H1 (cell line): ENCODE measurements around the gene KRTAP4-12. TPM values are rescaled to one million over a fixed set of nuclear protein-coding genes. Genes with fewer than 3 reads are reported as not detected.
A peak's percentile ranks its signal among the peaks of the same experiment; 100 is the strongest.

Source experiments
- CTCF ChIA-PET: fragments of 300-600 bp; sonication (Branson Sonifier 250); formaldehyde crosslinking; loops from one replicate; lab custom pipeline; 2021; ENCODE audit not compliant: partially characterized antibody; lab: Charles Lee
- POLR2A ChIA-PET: fragments of 300-600 bp; sonication (Branson Sonifier 250); formaldehyde crosslinking; loops from one replicate; lab custom pipeline; 2021; ENCODE audit warnings: inconsistent platforms; ENCODE audit not compliant: partially characterized antibody; lab: Charles Lee
- DNase-seq, 2 experiments: peaks; one replicate each; pipeline versions ENCODE4 v3.0.0 to v3.0.0-alpha.2; 2010 to 2022; ENCODE audit warnings: low spot score in 2 of 2, low read depth in 1 of 2, mixed read lengths in 1 of 2
- FAIRE-seq: peaks from 2 replicates; lab custom pipeline; 2011; peaks lifted over from hg19 to GRCh38; lab: Jason Lieb, UNC
- H2AFZ ChIP-seq: 2 replicates; pipeline ENCODE4 v1.8.1; 2012; ENCODE audit warnings: low read length, inconsistent platforms
- H2AK5ac ChIP-seq: 2 replicates; pipeline ENCODE4 v1.6.1; 2013; ENCODE audit warnings: low read depth, low read length
- H2BK120ac ChIP-seq: replicated peaks from 2 replicates; pipeline ENCODE3; 2013; ENCODE audit warnings: low read depth, low read length, inconsistent platforms
- H2BK12ac ChIP-seq: 2 replicates; pipeline ENCODE4 v1.6.1; 2013; ENCODE audit warnings: low read depth, low read length
- H2BK15ac ChIP-seq: 2 replicates; pipeline ENCODE4 v1.6.1; 2013; ENCODE audit warnings: low read length
- H2BK20ac ChIP-seq: 2 replicates; pipeline ENCODE4 v1.6.1; 2013; ENCODE audit warnings: low read length
- H2BK5ac ChIP-seq: 2 replicates; pipeline ENCODE4 v1.6.1; 2013; ENCODE audit warnings: low read depth, low read length
- H3K14ac ChIP-seq: 2 replicates; pipeline ENCODE4 v1.6.1; 2013; ENCODE audit warnings: inconsistent platforms; ENCODE audit not compliant: insufficient read length
- H3K18ac ChIP-seq: 2 replicates; pipeline ENCODE4 v1.6.1; 2013; ENCODE audit warnings: low read length; ENCODE audit errors: extremely low read depth
- H3K23ac ChIP-seq: 2 replicates; pipeline ENCODE4 v1.6.1; 2013; ENCODE audit warnings: inconsistent platforms; ENCODE audit not compliant: insufficient read length
- H3K23me2 ChIP-seq: 2 replicates; pipeline ENCODE4 v1.6.1; 2013; ENCODE audit warnings: low read depth, low read length
- H3K27ac ChIP-seq: 2 replicates; pipeline ENCODE4 v1.6.1; 2011; ENCODE audit warnings: low read depth, low read length, inconsistent platforms
- H3K27me3 ChIP-seq, 4 experiments: replicated peaks in 1 of 4; 1 replicate in 1 of 4; 2 replicates in 3 of 4; pipeline versions ENCODE4 v1.6.1 to v1.8.1; 2011 to 2013; ENCODE audit warnings: low read length in 3 of 4, mild to moderate bottlenecking in 3 of 4, inconsistent platforms in 2 of 4, mixed read lengths in 2 of 4, moderate library complexity in 1 of 4; ENCODE audit not compliant: control insufficient read depth in 3 of 4, insufficient read depth in 3 of 4; ENCODE audit errors: extremely low read depth in 1 of 4
- H3K36me3 ChIP-seq, 4 experiments: 2 replicates each; pipeline versions ENCODE4 v1.6.1 to v1.8.1; 2011 to 2013; ENCODE audit warnings: mild to moderate bottlenecking in 4 of 4, low read length in 3 of 4, moderate library complexity in 2 of 4, control low read depth in 1 of 4, inconsistent platforms in 1 of 4; ENCODE audit not compliant: insufficient read depth in 4 of 4, control insufficient read depth in 2 of 4
- H3K4ac ChIP-seq: replicated peaks from 2 replicates; pipeline ENCODE3; 2013; ENCODE audit warnings: low read length, low read depth, mixed read lengths, inconsistent platforms; ENCODE audit not compliant: insufficient read length
- H3K4me1 ChIP-seq, 4 experiments: replicated peaks in 1 of 4; 1 replicate in 1 of 4; 2 replicates in 3 of 4; pipeline versions ENCODE4 v1.6.1 to v1.8.1; 2011 to 2013; ENCODE audit warnings: low read length in 3 of 4, inconsistent platforms in 2 of 4, mixed read lengths in 1 of 4; ENCODE audit not compliant: insufficient read depth in 4 of 4, control insufficient read depth in 3 of 4
- H3K4me2 ChIP-seq, 2 experiments: 2 replicates each; pipeline versions ENCODE4 v1.6.1 to v1.8.1; 2011 to 2013; ENCODE audit warnings: low read depth in 2 of 2, low read length in 2 of 2, control low read depth in 1 of 2, inconsistent platforms in 1 of 2, mild to moderate bottlenecking in 1 of 2; ENCODE audit not compliant: insufficient read depth in 1 of 2
- H3K4me3 ChIP-seq, 4 experiments: fragments of 200-600, 300-600 bp in 1 of 4; sonication (generic), shearing (Covaris generic), sonication (Bioruptor Twin) in 1 of 4; 2 replicates each; pipeline versions ENCODE4 v1.5.1 to v1.8.1; 2011 to 2016; ENCODE audit warnings: low read length in 4 of 4, low read depth in 3 of 4, control low read depth in 2 of 4, inconsistent platforms in 2 of 4, mild to moderate bottlenecking in 2 of 4, mixed read lengths in 1 of 4, moderate library complexity in 1 of 4; ENCODE audit not compliant: insufficient read depth in 2 of 4; ENCODE audit errors: extremely low read depth in 1 of 4
- H3K56ac ChIP-seq: replicated peaks from 2 replicates; pipeline ENCODE3; 2013; ENCODE audit warnings: low read depth, mild to moderate bottlenecking, mixed read lengths, low read length, inconsistent platforms; ENCODE audit not compliant: insufficient read length
- H3K79me1 ChIP-seq: 2 replicates; pipeline ENCODE4 v1.6.1; 2013; ENCODE audit warnings: low read depth, low read length, control low read depth
- H3K79me2 ChIP-seq, 2 experiments: 2 replicates each; pipeline versions ENCODE4 v1.6.1 to v1.8.1; 2012 to 2013; ENCODE audit warnings: low read length in 2 of 2, mild to moderate bottlenecking in 2 of 2, inconsistent platforms in 1 of 2; ENCODE audit not compliant: insufficient read depth in 2 of 2, control insufficient read depth in 1 of 2
- H3K9ac ChIP-seq, 4 experiments: replicated peaks in 1 of 4; 1 replicate in 1 of 4; 2 replicates in 3 of 4; pipeline versions ENCODE4 v1.6.1 to v1.8.1; 2011 to 2013; ENCODE audit warnings: low read depth in 3 of 4, low read length in 3 of 4, control low read depth in 2 of 4, mild to moderate bottlenecking in 2 of 4, moderate library complexity in 2 of 4, inconsistent platforms in 1 of 4; ENCODE audit errors: extremely low read depth in 1 of 4
- H3K9me3 ChIP-seq, 2 experiments: 2 replicates each; pipeline versions ENCODE4 v1.6.1 to v1.8.1; 2012 to 2013; ENCODE audit warnings: mild to moderate bottlenecking in 2 of 2, moderate library complexity in 2 of 2, control low read depth in 1 of 2, inconsistent platforms in 1 of 2, low read depth in 1 of 2, low read length in 1 of 2, mixed read lengths in 1 of 2; ENCODE audit not compliant: insufficient read depth in 2 of 2
- H4K20me1 ChIP-seq, 2 experiments: replicated peaks in 1 of 2; 2 replicates each; pipeline versions ENCODE3 to v1.8.1; 2011 to 2013; ENCODE audit warnings: inconsistent platforms in 2 of 2, low read length in 2 of 2, mild to moderate bottlenecking in 1 of 2; ENCODE audit not compliant: insufficient read depth in 2 of 2, control insufficient read depth in 1 of 2
- H4K5ac ChIP-seq: 2 replicates; pipeline ENCODE4 v1.6.1; 2013; ENCODE audit warnings: low read length, low read depth, mixed read lengths, inconsistent platforms; ENCODE audit not compliant: insufficient read length
- H4K8ac ChIP-seq: 2 replicates; pipeline ENCODE4 v1.8.0; 2013; ENCODE audit warnings: mild to moderate bottlenecking, moderate library complexity, low read length, inconsistent platforms; ENCODE audit not compliant: insufficient read depth; ENCODE audit errors: extremely low read depth
- H4K91ac ChIP-seq: replicated peaks from 2 replicates; pipeline ENCODE3; 2013; ENCODE audit warnings: low read length, mixed read lengths, inconsistent platforms; ENCODE audit not compliant: insufficient read length
- ASH2L ChIP-seq: fragments of 200-600, 300-600 bp; sonication (generic); IDR thresholded peaks from one replicate; pipeline ENCODE4 v1.7.1; 2017; ENCODE audit warnings: low read length
- BACH1 ChIP-seq: IDR thresholded peaks from 2 replicates; pipeline ENCODE4 v1.6.1; 2012; ENCODE audit warnings: low read length, improper control_type of control experiment
- BCL11A ChIP-seq, 2 experiments: IDR thresholded peaks; one replicate each; pipeline ENCODE4 v1.6.1; 2011; ENCODE audit warnings: low read depth in 2 of 2, low read length in 2 of 2, mild to moderate bottlenecking in 2 of 2
- CHD2 ChIP-seq: IDR thresholded peaks from 2 replicates; pipeline ENCODE4 v1.6.1; 2012; ENCODE audit warnings: low read length, improper control_type of control experiment
- CREB1 ChIP-seq: IDR thresholded peaks from 2 replicates; pipeline ENCODE4 v1.6.1; 2012; ENCODE audit warnings: inconsistent platforms
- EP300 ChIP-seq, 2 experiments: IDR thresholded peaks; 1 replicate in 1 of 2; 2 replicates in 1 of 2; pipeline ENCODE4 v1.6.1; 2011 to 2012; ENCODE audit warnings: low read depth in 2 of 2, low read length in 2 of 2, mild to moderate bottlenecking in 2 of 2, borderline replicate concordance in 1 of 2, inconsistent platforms in 1 of 2, moderate library complexity in 1 of 2
- HDAC6 ChIP-seq: IDR thresholded peaks from one replicate; pipeline ENCODE4 v1.7.1; 2012; ENCODE audit warnings: low read depth, mild to moderate bottlenecking, inconsistent platforms, low read length, moderate library complexity
- KDM5A ChIP-seq: fragments of 200-600 bp; IDR thresholded peaks from 2 replicates; pipeline ENCODE4 v1.7.1; 2012; ENCODE audit warnings: mild to moderate bottlenecking, low read length, inconsistent platforms, mixed read lengths
- RBBP5 ChIP-seq: IDR thresholded peaks from 2 replicates; pipeline ENCODE4 v1.7.1; 2012; ENCODE audit warnings: low read depth, mild to moderate bottlenecking, inconsistent platforms, low read length, moderate library complexity, borderline replicate concordance
- SRF ChIP-seq: IDR thresholded peaks from 2 replicates; pipeline ENCODE4 v1.6.1; 2011; ENCODE audit warnings: mild to moderate bottlenecking, low read depth, low read length, moderate library complexity
- SUZ12 ChIP-seq: fragments of 200-600 bp; sonication (generic); IDR thresholded peaks from 2 replicates; pipeline ENCODE4 v1.6.1; 2012; ENCODE audit warnings: mild to moderate bottlenecking, inconsistent platforms, low read length, moderate library complexity, mixed read lengths
- TAF7 ChIP-seq: optimal IDR thresholded peaks from 2 replicates; pipeline ENCODE3; 2011; ENCODE audit warnings: low read depth, mild to moderate bottlenecking, inconsistent platforms, low read length, moderate library complexity, borderline replicate concordance
- TBP ChIP-seq: IDR thresholded peaks from 2 replicates; pipeline ENCODE4 v1.6.1; 2011; ENCODE audit warnings: low read depth, low read length, improper control_type of control experiment
- WGBS, 2 experiments: shearing (Covaris generic) in 1 of 2; methylation state at CpG; one replicate each; pipeline versions ENCODE4 v1.1.6 to v1.1.7; 2013 to 2015; ENCODE audit warnings: low lambda C conversion rate in 2 of 2, mixed read lengths in 2 of 2, inconsistent platforms in 1 of 2, low coverage in 1 of 2, missing lambda C conversion rate in 1 of 2; ENCODE audit not compliant: insufficient replicate concordance in 2 of 2, insufficient coverage in 1 of 2, insufficient read length in 1 of 2; ENCODE audit errors: extremely low coverage in 1 of 2, missing lambda C conversion rate in 1 of 2; 5-methylcytosine and 5-hydroxymethylcytosine counted together
- polyA plus RNA-seq, 7 experiments: library from polyadenylated mRNA; depleted of rRNA in 3 of 7; stranded (reverse) in 5 of 7; unstranded in 2 of 7; fragments of >200 nt in 5 of 7; fragments of 200-250 nt in 2 of 7; gene quantifications; 1 replicate in 5 of 7; 2 replicates in 1 of 7; 4 replicates in 1 of 7; pipeline versions ENCODE4 v1.2.1 to v1.2.3, GENCODE V29; 2011 to 2013; ENCODE audit warnings: missing spikeins in 2 of 7, mixed read lengths in 2 of 7
- total RNA-seq: library from RNA; stranded (reverse); fragmentation: NEBNext Ultra II Directional; extraction: Animal tissue kit (Norgen Biotek cat#: 25700); gene quantifications from 2 replicates; pipeline ENCODE4 v1.2.1, GENCODE V29; 2021
- TF ChIP-seq, protein P1 (sequence below): IDR thresholded peaks from 2 replicates; pipeline ENCODE4 v1.6.1; 2012; ENCODE audit warnings: inconsistent platforms

Gene KRTAP4-12
- total and polyA plus RNA-seq, 2 of the 8 experiments (the other 6 are each of a cell fraction or from before 2014, with no cell fraction given): not detected

DNA sequence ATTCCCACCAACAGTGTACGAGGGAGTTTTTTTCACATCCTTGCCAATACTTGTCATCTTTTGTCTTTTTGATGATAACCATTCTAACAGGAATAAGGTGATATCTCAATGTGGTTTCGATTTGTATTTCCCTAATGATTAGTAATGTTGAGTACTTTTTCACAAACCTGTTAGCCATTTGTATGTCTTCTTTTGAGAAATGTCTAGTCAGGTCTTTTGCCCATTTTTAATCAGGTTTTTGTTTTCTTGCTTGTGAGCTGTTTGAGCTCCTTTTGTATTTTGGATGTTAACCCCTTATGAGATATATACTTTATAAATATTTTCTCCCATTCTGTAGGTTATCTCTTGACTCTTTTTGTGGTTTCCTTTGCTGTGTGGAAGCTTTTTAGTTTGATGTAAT, 27.5 kb upstream of the KRTAP4-12 start:
- Histone ChIP-seq H3K79me2 (no peaks in the 10 kb centered on the region), H4K8ac (no peak overlapping the region), H3K23ac (no peak overlapping the region), H2BK120ac (no peak overlapping the region), H3K4ac (no peak overlapping the region), H3K9me3 (no peaks in the 10 kb centered on the region), H4K20me1 (no peaks in the 10 kb centered on the region), H3K4me3 (no peak overlapping the region), H2AFZ (no peak overlapping the region), H2BK5ac (no peak overlapping the region), H2BK20ac (no peak overlapping the region), H3K36me3 (no peaks in the 10 kb centered on the region), H4K5ac (no peak overlapping the region), H3K27ac (no peak overlapping the region), H3K4me1 (no peaks in the 10 kb centered on the region), H3K4me2 (no peak overlapping the region), H2AK5ac (no peak overlapping the region), H2BK15ac (no peak overlapping the region), H3K18ac (no peak overlapping the region), H3K14ac (no peak overlapping the region), H4K91ac (no peak overlapping the region), H3K23me2 (peaks cover 2% of the 10 kb centered on the region; the same call in 1 of the 2 replicates), H3K27me3 (no peaks in the 10 kb centered on the region), H2BK12ac (no peak overlapping the region), H3K56ac (no peak overlapping the region), H3K79me1 (no peaks in the 10 kb centered on the region), H3K9ac (no peak overlapping the region)
- FAIRE-seq: peak; percentile 7
- ChIA-PET CTCF (no interaction called here), POLR2A (no interaction called here)
- WGBS, 2 experiments: 96% methylated on average over 2 of the region's 2 CpGs; no CpG with 5 or more reads in 1 of the 2 experiments
- DNase-seq: no peak
- TF ChIP-seq HDAC6: no peak
- no peak for TF ChIP-seq SUZ12
- no peak for TF ChIP-seq ASH2L
- no peak for TF ChIP-seq CHD2
- TF ChIP-seq SRF: no peak
- TF ChIP-seq BACH1: no peak
- no peak for TF ChIP-seq KDM5A
- TF ChIP-seq, protein P1, sequence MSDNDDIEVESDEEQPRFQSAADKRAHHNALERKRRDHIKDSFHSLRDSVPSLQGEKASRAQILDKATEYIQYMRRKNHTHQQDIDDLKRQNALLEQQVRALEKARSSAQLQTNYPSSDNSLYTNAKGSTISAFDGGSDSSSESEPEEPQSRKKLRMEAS: no peak
- no peak for TF ChIP-seq EP300 (IDR thresholded peaks at IDR 0.05; ENCODE audit: borderline replicate concordance in 1 of 2, low read depth in 2 of 2, low read length in 2 of 2)
- no peak for TF ChIP-seq RBBP5
- no peak for TF ChIP-seq CREB1
- no peak for TF ChIP-seq TAF7
- TF ChIP-seq BCL11A (IDR thresholded peaks at IDR 0.05; ENCODE audit: low read depth in 2 of 2, low read length in 2 of 2): no peak
- no peak for TF ChIP-seq TBP
